Stimulated activated CD4-positive, alpha-beta T cell treated with anti-CD3 and anti-CD28 coated beads, TNF-alpha, amount 100 ng/mL, for 1 hour (primary cell): ENCODE data around the gene ZNF605.
"Not testable (repeated sequence)": the region's sequence is repeated elsewhere in the genome, so short reads cannot be mapped to it uniquely, and the experiment has no call there.

Source experiments
- DNase-seq, 3 donors: peaks; one replicate each; pipeline ENCODE4 v3.0.0-alpha.2; 2020; ENCODE audit warnings: low read depth in 3 of 3, low spot score in 1 of 3

Gene ZNF605

DNA sequence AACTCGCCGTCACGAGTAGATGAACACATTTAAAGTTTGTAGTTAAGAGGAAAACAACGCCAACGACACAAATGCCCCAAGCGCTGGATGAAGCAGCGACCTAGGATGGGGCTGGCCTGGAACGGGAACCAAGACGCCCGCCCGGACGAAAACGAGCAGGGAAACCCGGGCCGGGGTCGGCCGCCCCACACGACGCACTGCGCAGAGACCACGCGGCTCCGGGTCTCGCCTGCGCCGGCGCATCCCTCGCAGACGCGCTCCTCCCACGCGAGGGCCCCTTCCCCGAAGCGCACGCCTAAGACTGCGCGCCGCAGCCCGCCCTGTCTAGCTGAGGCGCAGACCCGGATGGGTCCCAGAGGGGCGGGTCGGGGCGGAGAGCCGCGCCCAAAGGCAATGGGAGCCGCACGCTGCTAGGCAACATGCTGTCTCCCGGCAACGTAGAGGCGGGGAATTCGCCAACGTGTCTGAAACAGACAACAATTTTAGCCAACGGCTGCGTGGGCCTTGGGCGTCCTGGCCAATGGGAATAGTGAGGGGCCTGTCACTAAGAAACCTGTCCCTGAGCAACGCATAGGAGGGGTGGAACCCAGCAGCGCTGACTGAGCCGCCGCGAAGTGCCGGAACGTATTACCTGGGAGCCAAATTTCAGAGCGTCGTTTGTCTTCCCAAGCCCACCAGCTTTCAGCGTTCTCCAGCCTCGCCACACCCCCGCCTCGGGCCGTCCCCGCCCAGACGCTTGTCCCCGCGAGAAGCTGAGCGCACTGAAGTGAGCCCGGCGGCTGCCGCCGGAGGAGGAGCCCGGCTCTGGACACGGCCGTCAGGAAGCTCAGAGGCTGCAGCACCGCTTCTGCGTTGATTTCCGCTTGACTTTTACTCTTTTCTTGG lies 47.7 kb downstream of the ZNF605 start:
- peak; percentile 83 to 93 (median 87) for DNase-seq

DNA sequence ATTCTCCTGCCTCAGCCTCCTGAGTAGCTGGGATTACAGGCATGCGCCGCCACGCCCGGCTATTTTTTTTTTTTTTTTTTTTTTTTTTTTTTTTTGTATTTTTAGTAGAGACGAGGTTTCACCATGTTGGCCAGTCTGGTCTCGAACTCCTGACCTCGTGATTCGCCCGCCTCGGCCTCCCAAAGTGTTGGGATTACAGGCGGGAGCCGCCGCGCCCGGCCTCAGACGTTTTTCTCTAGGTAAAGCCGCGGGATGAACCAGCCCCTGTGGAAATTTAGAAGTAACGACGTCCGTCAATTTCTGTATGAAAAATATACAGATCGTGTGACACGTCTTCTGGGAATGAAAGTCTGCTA lies 48.3 kb downstream of the ZNF605 start:
- not testable (repeated sequence) for DNase-seq

DNA sequence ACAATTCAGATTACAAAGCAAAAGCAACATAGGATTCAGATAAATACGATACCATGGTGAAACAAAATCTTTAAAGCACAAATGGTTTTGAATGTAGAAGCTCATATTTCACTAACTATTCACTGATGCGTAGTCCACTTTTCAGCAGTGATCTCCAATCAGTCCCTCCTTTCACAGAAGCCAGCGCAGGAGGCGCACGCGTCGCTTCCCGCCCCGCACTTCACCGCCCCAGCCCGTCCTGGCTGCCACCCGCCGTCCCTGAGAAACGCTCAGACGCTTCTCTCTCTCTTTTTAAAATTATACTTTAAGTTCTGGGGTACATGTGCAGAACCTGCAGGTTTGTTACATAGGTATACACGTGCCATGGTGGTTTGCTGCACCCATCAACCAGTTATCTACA lies 48.9 kb downstream of the ZNF605 start:
- no peak for DNase-seq

DNA sequence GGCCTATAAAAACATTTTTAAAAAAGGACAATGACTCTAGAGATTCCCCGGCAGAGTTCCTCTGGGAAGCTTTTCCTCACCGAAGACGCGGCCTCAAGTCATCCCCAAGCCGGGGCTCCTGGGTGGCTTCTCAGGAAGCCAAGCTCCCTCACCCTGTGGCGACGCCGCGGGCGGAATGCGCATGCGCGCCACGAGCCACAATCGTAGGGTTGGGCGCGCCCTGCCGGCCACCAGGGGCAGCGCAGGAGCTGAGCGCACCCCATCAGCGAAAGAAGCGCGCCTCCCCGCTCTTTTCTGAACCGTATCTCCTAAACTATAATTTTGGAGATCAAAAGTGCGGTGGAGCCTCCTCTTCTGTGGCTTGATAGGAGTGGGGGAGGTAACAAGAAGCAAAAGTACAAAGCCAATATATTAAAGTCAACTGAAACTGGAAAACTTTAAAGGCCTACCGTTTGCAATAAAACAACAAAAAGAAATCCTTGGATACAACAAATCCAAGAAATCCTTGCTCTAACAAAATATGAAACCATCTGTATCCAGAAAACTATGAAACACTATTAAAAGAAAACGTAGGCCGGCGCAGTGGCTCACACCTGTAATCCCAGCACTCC lies 51.3 kb downstream of the ZNF605 start:
- peak; percentile 79 to 93 (median 90) for DNase-seq

DNA sequence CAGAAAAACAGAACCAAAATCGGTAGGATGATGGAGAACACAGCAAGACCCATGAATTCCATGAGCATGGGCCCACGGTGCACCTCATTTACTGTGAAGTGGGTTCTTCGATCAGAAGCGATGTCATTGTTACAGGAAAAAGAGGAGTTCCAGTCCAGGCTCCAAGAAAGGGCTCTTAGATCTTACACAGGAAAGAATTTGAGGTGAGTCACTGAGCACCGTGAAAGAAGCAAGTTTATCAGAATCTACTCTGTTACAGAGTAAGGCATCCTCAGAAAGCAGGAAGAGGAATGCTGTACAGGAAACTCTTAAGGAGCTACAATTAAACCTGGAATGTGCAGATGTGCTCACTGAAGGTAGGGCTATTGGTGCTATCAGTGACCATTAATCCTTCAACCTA lies 57.1 kb downstream of the ZNF605 start:
- no peak for DNase-seq

DNA sequence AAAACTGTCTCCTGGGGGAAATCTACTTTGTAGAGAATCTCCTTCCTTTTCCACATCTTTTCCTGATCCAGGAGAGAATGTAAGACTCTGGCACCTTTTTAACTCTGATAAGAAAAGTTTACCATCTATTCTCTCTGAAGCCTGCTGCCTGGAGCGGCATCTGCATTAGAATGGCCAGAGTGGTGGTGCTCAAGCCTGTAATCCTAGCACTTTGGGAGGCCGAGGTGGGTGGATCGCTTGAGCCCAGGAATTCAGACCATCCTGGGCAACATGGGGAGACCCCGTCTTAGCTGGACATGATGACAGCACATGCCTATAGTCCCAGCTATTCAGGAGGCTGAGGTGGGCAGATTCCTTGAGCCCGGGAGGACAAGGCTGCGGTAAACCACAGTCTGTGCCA lies 67.3 kb downstream of the ZNF605 start:
- no peak for DNase-seq

DNA sequence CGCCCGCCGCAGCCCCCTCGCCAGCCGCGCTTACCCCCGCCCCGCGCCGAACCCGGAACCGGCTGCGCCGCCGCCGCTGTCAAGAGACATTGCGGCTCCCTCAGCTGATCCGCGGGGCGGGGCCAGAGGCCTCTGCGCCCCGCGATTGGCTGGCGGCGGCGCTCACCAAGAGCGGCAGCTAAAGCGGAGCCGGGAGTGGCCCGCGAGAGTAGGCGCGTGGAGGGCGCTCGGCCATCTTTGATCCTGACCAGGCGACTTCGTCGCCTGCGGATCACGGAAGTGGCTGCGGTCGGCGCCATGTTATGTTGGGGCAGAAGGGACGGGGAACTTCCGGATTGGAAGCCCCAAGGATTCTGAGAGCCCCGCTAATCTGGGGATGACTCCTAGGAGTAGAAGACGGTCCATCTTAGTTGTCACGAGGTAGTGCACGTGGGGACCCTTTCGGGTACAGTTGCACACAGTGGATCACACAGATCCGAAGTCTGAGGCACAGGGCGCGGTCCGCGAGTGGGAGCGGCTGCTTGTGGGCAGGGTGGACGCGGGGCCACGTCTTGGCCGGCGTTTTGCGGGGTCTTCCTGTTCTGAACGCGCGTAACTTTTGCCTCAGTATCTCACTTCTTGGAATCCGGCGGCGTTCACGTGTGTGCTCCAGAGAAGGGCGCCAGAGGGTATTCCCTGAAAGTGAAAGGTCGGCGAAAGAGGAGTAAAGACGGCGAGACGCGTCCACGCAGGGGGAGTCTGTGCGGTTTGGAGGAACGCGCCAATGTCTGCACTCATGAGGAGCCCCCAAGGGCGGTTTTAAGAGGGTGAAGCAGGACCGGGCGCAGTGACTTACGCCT lies 68.4 kb downstream of the ZNF605 start, which contains the start of gene CHFR:
Gene CHFR, minus strand, starts transcription at position 93 of the 839 bp plus-strand sequence. CDS start 277 bp downstream, outside the sequence.
- peak; percentile 86 to 88 (median 87) for DNase-seq

DNA sequence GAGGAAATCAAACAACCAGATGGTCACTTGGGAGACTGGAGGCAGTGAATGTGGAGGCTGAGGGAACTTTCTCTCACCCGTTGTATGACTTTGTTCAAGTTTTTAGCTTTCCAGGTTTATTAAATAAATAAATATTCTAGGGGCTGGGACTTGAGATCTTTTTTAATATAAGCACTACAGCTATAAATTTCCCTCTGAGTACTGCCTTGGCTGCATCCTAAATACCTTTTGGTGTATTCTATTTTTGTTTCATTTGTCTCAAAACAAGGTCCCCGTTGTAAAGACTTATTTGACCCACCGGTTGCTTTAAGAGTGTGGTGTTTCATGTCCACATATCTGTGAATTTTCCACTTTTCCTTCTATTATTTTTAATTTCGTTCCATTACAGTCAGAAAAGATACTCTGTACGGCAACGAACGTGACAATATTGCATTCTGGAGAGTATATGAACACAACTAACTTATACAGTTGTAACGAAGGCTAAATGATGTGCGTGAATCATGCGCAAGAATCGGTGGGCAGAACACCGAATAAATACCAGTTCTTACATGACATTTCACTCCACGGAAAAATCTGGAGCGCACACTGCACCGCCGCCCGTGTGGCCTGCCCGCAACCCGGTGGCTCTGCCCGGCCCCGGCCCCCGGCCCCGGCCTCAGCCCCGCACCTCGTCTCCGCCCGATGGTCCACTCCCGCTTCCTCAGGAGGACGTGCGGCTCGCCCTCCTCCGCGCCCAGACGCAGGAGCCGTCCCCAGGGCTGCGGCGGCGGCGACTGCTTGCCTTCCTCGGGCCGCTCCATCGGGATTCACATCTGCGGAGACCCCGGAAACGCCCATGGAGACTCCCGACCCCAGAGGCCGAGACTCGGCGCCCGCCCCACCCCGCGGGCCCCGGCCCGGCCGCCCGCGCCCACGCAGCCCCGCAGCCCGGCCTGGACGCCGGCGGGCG lies 69.3 kb downstream of the ZNF605 start:
- no peak for DNase-seq

DNA sequence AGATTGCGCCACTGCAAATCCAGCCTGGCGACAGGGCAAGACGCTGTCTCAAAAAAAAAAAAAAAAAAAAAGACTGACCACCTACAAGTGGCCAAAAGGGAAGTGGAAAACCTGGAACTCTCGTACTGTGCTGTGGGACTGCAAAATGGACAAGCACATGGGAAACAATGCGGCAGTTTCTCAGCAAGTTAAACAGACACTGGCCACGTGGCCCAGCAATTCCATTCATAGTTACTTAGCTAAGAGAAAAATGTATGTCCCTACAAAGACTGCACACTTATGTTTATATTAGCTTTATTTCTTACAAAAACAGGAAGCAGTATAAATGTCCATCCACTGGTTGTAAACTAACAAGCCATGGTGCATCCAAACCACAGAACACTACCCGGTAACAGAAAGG lies 74.3 kb downstream of the ZNF605 start:
- no peak for DNase-seq

DNA sequence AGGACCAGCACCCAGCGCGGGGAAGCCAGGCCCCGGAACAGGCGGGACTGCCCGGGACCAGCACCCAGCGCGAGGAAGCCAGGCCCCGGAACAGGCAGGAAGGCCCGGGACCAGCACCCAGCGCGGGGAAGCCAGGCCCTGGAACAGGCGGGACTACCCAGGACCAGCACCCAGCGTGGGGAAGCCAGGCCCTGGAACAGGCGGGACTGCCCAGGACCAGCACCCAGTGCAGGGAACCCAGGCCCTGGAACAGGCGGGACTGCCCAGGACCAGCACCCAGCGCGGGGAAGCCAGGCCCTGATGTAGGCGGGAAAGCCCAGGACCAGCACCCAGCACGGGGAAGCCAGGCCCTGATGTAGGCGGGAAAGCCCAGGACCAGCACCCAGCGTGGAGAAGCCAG lies 81.5 kb downstream of the ZNF605 start:
- not testable (repeated sequence) for DNase-seq

DNA sequence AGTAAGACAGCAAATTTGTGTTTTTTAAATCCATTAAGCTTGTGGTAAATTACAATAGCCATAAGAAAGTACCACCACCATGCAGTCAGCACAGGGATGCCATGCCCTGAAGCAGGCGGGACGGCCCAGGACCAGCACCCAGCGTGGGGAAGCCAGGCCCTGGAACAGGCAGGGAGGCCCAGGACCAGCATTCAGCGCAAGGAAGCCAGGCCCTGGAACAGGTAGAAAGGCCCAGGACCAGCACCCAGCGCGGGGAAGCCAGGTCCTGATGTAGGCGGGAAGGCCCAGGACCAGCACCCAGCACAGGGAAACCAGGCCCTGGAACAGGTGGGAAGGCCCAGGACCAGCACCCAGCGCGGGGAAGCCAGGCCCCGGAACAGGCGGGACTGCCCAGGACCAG lies 81.9 kb downstream of the ZNF605 start:
- no peak for DNase-seq

DNA sequence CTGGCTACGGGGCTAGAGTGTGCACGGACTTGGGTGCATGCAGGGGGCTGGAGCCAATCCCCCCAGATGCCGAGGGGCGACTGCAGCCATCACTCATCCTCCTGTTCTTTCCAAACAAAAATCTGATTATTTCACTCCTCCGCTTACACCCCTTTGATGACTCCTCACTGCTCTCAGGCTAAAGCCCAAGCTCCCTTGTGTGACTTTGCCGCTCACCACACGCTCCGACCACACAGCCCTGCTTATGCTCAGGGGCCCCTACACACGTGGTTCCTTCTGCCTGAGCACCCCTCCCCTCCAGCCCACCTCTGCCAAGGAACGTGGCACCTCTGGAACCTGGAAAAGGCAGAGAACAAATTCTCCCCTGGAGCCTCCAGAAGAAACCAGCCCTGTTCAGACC lies 82.4 kb downstream of the ZNF605 start:
- no peak for DNase-seq

DNA sequence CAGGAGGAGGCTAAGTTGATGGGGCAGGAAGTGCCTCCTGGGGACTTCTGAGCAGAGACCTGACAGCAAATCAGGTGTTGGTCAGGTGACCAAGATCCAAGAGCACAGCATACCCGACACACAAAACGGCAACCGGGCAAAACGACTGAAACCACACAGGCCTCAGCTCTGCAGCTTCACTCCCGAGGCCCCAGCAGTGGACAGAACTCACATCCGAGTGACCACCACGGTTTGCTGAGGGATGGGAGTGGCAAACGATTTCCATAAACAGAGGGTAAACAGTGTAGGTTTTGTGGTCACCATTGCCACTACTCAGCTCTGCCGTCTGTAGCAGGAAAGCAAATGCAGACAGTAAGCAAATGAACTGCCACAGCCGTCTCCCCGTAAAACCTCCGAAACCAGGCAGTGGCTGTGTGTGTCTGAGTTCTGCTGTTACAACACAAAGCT lies 83.1 kb downstream of the ZNF605 start:
- no peak for DNase-seq

DNA sequence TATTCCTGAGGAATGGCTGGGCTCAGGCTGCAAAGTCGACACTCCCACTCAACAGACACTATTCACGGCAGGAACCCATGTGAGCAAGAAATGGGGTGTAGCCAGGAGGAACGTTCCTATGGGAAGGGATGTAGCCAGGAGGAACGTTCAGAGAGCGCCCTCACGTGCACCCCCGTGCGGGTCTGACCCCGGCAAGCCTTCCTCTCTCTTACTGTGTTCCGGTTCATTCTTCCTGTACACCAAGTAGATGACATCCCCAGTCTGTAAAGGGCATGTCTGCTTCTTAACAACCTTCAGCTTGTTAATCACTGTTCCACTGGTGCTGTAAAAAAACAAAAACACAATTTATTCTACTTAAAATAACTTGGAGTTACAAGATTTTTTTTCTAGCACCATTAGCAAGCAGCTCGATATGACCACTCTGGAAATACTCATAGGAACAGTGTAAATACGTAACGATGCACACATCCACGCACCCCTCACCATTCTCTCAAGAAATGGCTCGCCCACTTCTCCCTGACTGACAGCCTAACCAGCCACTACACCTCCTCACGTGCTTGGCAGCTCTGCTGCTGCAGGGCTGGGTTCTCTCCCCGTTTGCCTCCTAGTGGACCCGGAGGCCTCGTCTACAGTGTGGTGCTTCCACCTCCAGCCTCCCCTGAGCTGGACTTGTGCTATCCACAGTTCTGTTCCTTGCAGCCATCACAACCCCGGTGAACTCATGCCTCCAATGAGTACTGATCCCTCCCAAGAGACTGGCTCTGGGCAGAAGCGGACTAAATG lies 83.8 kb downstream of the ZNF605 start:
- no peak for DNase-seq

DNA sequence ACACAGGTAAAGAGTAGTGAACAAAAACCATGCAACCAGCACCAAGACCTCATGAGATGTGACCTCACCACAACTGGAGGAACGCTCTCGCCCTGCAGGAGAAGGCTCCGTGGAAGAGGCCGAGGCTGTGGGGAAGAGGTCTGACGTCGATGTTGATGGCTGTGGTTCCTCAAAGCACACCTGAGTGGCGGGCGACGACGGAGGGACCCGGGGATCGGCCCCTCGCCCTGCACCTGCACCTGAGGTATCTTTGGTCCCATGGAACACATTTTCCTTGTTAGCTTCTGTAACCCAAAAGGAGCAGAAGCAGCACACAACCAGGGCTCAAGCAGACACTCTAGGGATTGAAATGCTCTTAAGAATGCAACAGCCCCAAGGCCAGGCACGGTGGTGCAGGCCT lies 86.6 kb downstream of the ZNF605 start:
- DNase-seq = no peak
